ENCODE results near the gene ADD1. TPM values are rescaled to one million over a fixed set of nuclear protein-coding genes. Genes with fewer than 3 reads are reported as not detected.

ADD1 gene
- total RNA-seq, 1 donor from 2014 or later: 155 TPM

DNA sequence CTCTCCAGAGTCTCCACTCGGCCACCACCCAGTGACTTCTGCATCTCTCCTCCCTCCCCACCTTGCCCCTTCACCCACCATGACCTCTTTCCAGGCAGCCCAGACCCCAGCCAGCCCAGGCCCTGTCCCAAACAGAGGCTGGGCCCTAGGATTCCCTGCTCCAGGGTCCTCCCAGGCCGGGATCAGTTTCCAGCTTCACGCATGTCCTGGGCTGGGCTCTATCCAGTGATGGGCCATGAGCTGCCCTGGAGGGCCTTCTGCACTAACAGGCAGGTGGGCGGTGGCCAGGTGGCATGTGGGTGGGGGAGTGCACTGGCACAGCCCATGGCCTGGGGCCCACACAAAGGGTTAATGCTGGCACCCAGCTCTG is 20.4 kb upstream of the ADD1 start:
- Histone ChIP-seq H3K36me3 (ENCODE audit: control insufficient read depth in 3 of 3, insufficient read depth in 3 of 3, low read length in 3 of 3) (peaks cover 35 to 50% (median 42%) of the 10 kb centered on the region in 3 donors), H3K4me3 (ENCODE audit: low read length in 3 of 3) (no peak overlapping the region), H3K27ac (ENCODE audit: low read depth, low read length) (no peak overlapping the region), H3K9me3 (ENCODE audit: control insufficient read depth in 3 of 3, low read length in 3 of 3) (no peaks in the 10 kb centered on the region), H3K4me1 (ENCODE audit: control insufficient read depth in 3 of 3, insufficient read depth in 3 of 3, low read length in 3 of 3) (peaks cover 0 to 7% (median 0%) of the 10 kb centered on the region in 3 donors), H3K9ac (ENCODE audit: low read depth in 1 of 3, low read length in 3 of 3) (no peak overlapping the region), H3K27me3 (ENCODE audit: control insufficient read depth in 3 of 3, insufficient read depth in 3 of 3, low read length in 3 of 3) (no peaks in the 10 kb centered on the region)

DNA sequence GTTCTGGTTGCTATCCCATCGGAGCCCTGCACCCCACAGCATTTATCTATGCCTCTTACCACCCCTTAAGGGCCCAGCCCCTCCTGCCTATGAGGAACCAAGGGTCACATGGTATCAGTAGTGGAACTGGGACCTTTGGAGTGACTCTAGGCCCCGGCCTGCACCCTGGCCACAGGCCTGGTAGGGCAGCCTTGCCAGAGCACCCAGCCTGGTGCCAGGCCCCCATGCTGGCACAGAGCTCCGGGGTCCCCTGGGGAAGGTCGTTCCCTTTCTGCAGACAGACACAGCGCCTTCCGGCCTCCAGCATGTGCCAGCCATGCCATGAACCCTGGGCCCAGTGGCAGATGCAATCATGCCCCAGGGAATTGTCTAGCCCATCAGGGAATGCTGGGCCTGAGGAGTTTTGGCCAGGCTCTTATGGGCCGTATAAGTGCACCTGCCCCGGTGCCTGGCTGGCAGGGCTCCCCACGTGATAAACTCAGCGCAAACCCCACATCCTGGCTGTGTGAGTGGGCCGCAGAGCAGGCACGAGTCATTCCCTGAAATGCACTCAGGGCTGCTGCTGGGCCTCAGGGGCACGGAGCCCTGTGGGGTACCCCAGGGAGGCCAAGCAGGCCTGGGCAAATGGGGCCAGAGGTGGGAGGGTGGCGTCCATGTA is 19.8 kb upstream of the ADD1 start:
- H3K9me3 ChIP-seq (ENCODE audit: control insufficient read depth in 3 of 3, low read length in 3 of 3): no peaks in the 10 kb centered on the region
- H3K27me3 ChIP-seq (ENCODE audit: control insufficient read depth in 3 of 3, insufficient read depth in 3 of 3, low read length in 3 of 3): no peaks in the 10 kb centered on the region
- no peak overlapping the region for H3K27ac ChIP-seq (ENCODE audit: low read depth, low read length)
- H3K4me3 ChIP-seq (ENCODE audit: low read length in 3 of 3): no peak overlapping the region
- peaks cover 0 to 3% (median 0%) of the 10 kb centered on the region in 3 donors for H3K4me1 ChIP-seq (ENCODE audit: control insufficient read depth in 3 of 3, insufficient read depth in 3 of 3, low read length in 3 of 3)
- H3K9ac ChIP-seq (ENCODE audit: low read depth in 1 of 3, low read length in 3 of 3): no peak overlapping the region
- peaks cover 41 to 54% (median 48%) of the 10 kb centered on the region in 3 donors for H3K36me3 ChIP-seq (ENCODE audit: control insufficient read depth in 3 of 3, insufficient read depth in 3 of 3, low read length in 3 of 3)

DNA sequence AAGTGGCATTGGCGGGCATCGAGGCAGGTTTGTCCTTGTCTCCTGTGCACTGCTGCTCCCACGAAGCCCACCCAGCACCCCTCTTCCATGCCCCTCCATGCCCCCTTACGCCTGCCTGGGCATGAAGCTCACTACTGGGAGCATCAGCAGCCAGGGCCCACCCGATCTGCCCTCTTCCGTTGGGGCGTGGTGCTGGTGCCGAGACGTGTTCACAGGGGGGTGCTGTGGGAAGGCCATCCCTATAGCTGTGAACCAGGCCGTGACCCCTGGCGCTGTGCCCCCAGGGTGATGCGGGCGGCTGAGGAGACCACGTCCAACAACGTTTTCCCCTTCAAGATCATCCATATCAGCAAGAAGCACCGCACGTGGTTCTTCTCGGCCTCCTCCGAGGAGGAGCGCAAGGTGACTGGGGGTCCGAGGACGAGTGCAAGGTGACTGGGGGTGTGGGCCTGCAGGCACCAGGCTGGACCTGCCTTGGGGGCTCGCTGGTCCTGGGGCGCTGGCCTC is 19.3 kb upstream of the ADD1 start:
- peaks cover 0 to 3% (median 0%) of the 10 kb centered on the region in 3 donors for H3K4me1 ChIP-seq (ENCODE audit: control insufficient read depth in 3 of 3, insufficient read depth in 3 of 3, low read length in 3 of 3)
- no peak overlapping the region for H3K9ac ChIP-seq (ENCODE audit: low read depth in 1 of 3, low read length in 3 of 3)
- no peak overlapping the region for H3K4me3 ChIP-seq (ENCODE audit: low read length in 3 of 3)
- peaks cover 43 to 54% (median 48%) of the 10 kb centered on the region in 3 donors for H3K36me3 ChIP-seq (ENCODE audit: control insufficient read depth in 3 of 3, insufficient read depth in 3 of 3, low read length in 3 of 3)
- H3K9me3 ChIP-seq (ENCODE audit: control insufficient read depth in 3 of 3, low read length in 3 of 3): no peaks in the 10 kb centered on the region
- H3K27ac ChIP-seq (ENCODE audit: low read depth, low read length): no peak overlapping the region
- no peaks in the 10 kb centered on the region for H3K27me3 ChIP-seq (ENCODE audit: control insufficient read depth in 3 of 3, insufficient read depth in 3 of 3, low read length in 3 of 3)

DNA sequence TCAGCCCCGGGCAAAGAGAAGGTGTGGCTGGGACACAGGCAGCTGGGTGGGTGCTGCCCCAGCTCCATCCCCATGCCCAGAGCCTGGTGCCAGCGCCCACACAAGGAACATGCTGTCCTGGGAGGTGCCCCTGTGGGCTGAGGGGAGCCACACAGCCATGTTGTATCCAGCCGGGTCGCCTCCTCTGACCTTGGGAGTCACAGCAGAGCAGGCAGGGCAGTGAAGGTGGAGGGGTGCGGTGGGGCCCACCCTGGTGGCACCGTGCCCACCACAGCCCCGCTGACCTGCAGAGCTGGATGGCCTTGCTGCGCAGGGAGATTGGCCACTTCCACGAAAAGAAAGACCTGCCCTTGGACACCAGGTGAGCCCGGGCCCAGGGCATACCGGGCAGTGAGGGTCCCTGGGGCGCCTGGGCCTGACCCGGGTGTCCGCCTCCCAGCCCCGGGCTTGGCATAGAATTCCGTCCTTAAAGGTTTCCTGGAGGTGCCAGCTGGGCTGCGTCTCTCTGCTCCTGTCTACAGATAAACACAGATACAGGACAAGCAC is 18.7 kb upstream of the ADD1 start:
- H3K4me1 ChIP-seq (ENCODE audit: control insufficient read depth in 3 of 3, insufficient read depth in 3 of 3, low read length in 3 of 3): peaks cover 0 to 3% (median 0%) of the 10 kb centered on the region in 3 donors
- H3K36me3 ChIP-seq (ENCODE audit: control insufficient read depth in 3 of 3, insufficient read depth in 3 of 3, low read length in 3 of 3): peaks cover 43 to 55% (median 51%) of the 10 kb centered on the region in 3 donors
- no peak overlapping the region for H3K9ac ChIP-seq (ENCODE audit: low read depth in 1 of 3, low read length in 3 of 3)
- H3K27ac ChIP-seq (ENCODE audit: low read depth, low read length): no peak overlapping the region
- no peak overlapping the region for H3K4me3 ChIP-seq (ENCODE audit: low read length in 3 of 3)
- H3K27me3 ChIP-seq (ENCODE audit: control insufficient read depth in 3 of 3, insufficient read depth in 3 of 3, low read length in 3 of 3): no peaks in the 10 kb centered on the region
- no peaks in the 10 kb centered on the region for H3K9me3 ChIP-seq (ENCODE audit: control insufficient read depth in 3 of 3, low read length in 3 of 3)

DNA sequence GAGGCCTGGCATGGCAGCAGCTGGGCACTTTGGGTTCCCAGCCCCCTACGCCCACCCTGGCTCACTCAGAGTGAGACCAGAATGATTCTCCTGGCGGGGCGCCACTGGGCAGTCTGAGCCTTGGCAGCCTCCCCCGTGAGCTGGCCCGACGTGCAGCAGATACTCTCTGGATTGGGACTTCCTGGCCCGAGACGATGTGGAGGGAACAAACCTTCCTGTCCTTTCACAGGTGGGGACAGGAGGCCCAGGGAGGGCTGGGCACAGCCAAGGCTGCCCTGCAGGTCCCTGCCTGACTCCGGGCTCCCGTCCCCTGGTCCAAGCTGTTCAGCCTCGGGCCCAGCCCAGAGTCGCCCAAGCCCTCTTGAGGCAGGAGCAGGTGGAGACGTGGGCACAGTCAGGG is 17.9 kb upstream of the ADD1 start:
- Histone ChIP-seq H3K4me1 (ENCODE audit: control insufficient read depth in 3 of 3, insufficient read depth in 3 of 3, low read length in 3 of 3) (peaks cover 0 to 3% (median 0%) of the 10 kb centered on the region in 3 donors), H3K36me3 (ENCODE audit: control insufficient read depth in 3 of 3, insufficient read depth in 3 of 3, low read length in 3 of 3) (peaks cover 49 to 58% (median 55%) of the 10 kb centered on the region in 3 donors), H3K9me3 (ENCODE audit: control insufficient read depth in 3 of 3, low read length in 3 of 3) (no peaks in the 10 kb centered on the region), H3K4me3 (ENCODE audit: low read length in 3 of 3) (no peak overlapping the region), H3K27me3 (ENCODE audit: control insufficient read depth in 3 of 3, insufficient read depth in 3 of 3, low read length in 3 of 3) (no peaks in the 10 kb centered on the region), H3K27ac (ENCODE audit: low read depth, low read length) (no peak overlapping the region), H3K9ac (ENCODE audit: low read depth in 1 of 3, low read length in 3 of 3) (no peak overlapping the region)

DNA sequence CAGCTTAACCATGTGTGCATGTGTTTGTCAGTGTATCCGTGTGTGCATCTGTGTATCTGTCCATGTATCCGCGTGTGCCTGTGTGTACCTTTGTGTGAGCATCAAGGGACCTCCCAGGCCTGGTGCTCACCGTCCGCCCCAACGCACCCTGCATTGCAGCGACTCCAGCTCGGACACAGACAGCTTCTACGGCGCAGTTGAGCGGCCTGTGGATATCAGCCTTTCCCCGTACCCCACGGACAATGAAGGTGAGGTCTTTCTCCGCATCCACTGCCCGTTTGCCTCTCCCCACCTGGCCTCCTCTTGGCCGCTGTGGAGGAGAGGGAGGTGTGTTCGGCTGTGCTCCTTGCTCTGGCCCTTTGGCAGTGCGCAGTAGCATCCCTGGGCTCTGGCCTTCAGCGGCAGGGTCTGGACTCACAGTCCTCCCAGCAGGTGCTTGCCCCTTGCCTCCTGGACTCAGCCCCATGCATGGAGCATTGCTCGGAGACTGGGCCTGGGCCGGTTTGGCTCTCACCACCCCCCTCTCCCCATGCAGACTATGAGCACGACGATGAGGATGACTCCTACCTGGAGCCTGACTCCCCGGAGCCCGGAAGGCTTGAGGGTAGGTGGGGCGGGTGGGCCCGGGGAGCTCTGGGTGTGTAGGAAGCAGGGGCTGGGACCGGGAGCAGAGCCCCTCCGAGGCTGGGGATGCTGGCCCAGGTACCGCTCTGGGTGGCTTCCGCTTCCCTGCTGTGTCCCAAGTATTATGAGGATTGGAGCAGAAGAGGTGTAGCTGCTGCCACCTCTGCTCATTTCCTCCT is 16.4 kb upstream of the ADD1 start:
- Histone ChIP-seq H3K9ac (ENCODE audit: low read depth in 1 of 3, low read length in 3 of 3) (no peak overlapping the region), H3K9me3 (ENCODE audit: control insufficient read depth in 3 of 3, low read length in 3 of 3) (no peaks in the 10 kb centered on the region), H3K36me3 (ENCODE audit: control insufficient read depth in 3 of 3, insufficient read depth in 3 of 3, low read length in 3 of 3) (peaks cover 55 to 65% (median 62%) of the 10 kb centered on the region in 3 donors), H3K4me1 (ENCODE audit: control insufficient read depth in 3 of 3, insufficient read depth in 3 of 3, low read length in 3 of 3) (peaks cover 0 to 3% (median 0%) of the 10 kb centered on the region in 3 donors), H3K4me3 (ENCODE audit: low read length in 3 of 3) (no peak overlapping the region), H3K27me3 (ENCODE audit: control insufficient read depth in 3 of 3, insufficient read depth in 3 of 3, low read length in 3 of 3) (no peaks in the 10 kb centered on the region), H3K27ac (ENCODE audit: low read depth, low read length) (no peak overlapping the region)

DNA sequence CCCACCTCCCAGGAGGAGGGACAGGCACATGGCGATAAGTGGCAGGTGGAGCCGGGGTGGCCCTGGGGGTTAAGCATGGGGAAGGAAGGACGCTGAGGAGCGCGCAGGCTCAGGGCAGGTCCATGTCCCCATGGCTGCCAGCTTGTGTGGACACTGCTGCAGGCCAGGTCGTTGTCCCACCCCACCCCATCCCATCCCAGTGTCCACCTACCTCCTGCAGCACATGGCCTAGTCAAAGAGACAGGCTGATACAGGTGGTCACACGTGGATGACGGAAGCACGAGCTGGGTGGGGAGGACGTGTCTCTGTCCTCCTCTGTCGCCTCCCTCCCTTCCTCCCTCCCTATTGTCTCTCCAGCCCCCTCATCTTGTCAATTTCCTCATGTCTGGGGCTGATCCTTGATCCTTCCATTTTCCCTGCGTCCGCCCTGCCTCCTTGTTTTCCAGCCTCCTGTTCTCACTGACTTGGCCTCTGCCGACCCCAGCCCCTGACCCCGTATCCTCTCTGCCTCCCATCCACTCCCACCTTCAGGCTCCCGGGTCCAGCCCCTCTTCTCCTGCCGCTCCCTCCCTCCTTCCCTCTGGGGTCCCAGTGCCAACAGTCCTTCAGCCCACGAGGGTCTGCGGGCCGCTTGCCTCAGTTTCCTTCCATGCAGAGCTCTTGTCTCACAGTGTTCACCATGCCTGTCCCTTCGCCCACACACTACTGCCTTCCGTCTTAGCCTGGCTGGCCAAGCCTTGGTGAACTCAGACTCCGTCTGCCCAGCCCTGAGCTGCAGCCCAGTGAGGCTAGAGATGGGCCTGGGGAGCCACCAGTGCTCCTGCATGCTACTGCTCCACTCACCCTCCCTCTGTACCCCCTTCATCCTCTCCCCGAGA is 15.5 kb upstream of the ADD1 start:
- H3K27me3 ChIP-seq (ENCODE audit: control insufficient read depth in 3 of 3, insufficient read depth in 3 of 3, low read length in 3 of 3): no peaks in the 10 kb centered on the region
- no peak overlapping the region for H3K27ac ChIP-seq (ENCODE audit: low read depth, low read length)
- H3K4me1 ChIP-seq (ENCODE audit: control insufficient read depth in 3 of 3, insufficient read depth in 3 of 3, low read length in 3 of 3): peaks cover 0 to 3% (median 0%) of the 10 kb centered on the region in 3 donors
- no peak overlapping the region for H3K9ac ChIP-seq (ENCODE audit: low read depth in 1 of 3, low read length in 3 of 3)
- peaks cover 61 to 69% (median 65%) of the 10 kb centered on the region in 3 donors for H3K36me3 ChIP-seq (ENCODE audit: control insufficient read depth in 3 of 3, insufficient read depth in 3 of 3, low read length in 3 of 3)
- H3K9me3 ChIP-seq (ENCODE audit: control insufficient read depth in 3 of 3, low read length in 3 of 3): no peaks in the 10 kb centered on the region
- H3K4me3 ChIP-seq (ENCODE audit: low read length in 3 of 3): no peak overlapping the region

DNA sequence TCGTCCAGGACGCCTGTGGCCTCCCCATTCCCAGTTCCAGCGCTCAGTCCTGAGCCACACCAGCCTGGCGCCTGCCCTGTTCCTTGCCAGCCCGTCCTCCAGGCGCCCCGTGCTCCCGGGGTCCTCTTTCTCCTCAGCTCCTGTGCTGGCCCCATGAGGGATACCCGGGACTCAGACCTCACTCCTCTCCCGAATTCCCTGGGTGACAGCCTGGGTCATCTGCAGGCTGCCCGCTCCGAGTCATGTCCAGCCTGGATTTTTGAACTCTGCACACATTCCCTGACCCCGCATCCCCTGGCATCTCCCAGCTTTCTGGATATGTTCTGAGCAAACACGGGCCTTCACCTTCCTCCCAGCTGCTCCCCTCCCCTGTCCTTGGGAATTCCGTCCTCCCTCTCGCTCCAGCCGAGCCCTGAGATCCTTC is 14.9 kb upstream of the ADD1 start:
- Histone ChIP-seq H3K27ac (ENCODE audit: low read depth, low read length) (no peak overlapping the region), H3K4me1 (ENCODE audit: control insufficient read depth in 3 of 3, insufficient read depth in 3 of 3, low read length in 3 of 3) (peaks cover 0 to 3% (median 0%) of the 10 kb centered on the region in 3 donors), H3K4me3 (ENCODE audit: low read length in 3 of 3) (no peak overlapping the region), H3K27me3 (ENCODE audit: control insufficient read depth in 3 of 3, insufficient read depth in 3 of 3, low read length in 3 of 3) (no peaks in the 10 kb centered on the region), H3K36me3 (ENCODE audit: control insufficient read depth in 3 of 3, insufficient read depth in 3 of 3, low read length in 3 of 3) (peaks cover 63 to 72% (median 64%) of the 10 kb centered on the region in 3 donors), H3K9ac (ENCODE audit: low read depth in 1 of 3, low read length in 3 of 3) (no peak overlapping the region), H3K9me3 (ENCODE audit: control insufficient read depth in 3 of 3, low read length in 3 of 3) (no peaks in the 10 kb centered on the region)

DNA sequence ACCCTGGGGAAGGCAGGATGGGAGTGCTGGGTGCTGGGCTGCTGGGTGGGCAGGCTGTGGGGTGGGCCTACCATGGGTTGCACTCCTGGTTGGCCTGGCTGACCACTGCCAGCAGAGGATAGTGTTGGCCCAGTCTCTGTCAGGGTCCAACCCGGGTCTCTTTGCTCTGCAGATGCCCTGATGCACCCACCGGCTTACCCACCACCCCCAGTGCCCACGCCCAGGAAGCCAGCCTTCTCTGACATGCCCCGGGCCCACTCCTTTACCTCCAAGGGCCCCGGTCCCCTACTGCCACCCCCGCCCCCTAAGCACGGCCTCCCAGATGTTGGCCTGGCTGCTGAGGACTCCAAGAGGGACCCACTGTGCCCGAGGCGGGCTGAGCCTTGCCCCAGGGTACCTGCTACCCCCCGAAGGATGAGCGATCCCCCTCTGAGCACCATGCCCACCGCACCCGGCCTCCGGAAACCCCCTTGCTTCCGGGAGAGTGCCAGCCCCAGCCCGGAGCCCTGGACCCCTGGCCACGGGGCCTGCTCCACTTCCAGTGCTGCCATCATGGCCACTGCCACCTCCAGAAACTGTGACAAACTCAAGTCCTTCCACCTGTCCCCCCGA is 14.2 kb upstream of the ADD1 start:
- Histone ChIP-seq H3K9ac (ENCODE audit: low read depth in 1 of 3, low read length in 3 of 3) (no peak overlapping the region), H3K9me3 (ENCODE audit: control insufficient read depth in 3 of 3, low read length in 3 of 3) (no peaks in the 10 kb centered on the region), H3K27ac (ENCODE audit: low read depth, low read length) (no peak overlapping the region), H3K36me3 (ENCODE audit: control insufficient read depth in 3 of 3, insufficient read depth in 3 of 3, low read length in 3 of 3) (peaks cover 67 to 75% (median 67%) of the 10 kb centered on the region in 3 donors), H3K4me3 (ENCODE audit: low read length in 3 of 3) (no peak overlapping the region), H3K4me1 (ENCODE audit: control insufficient read depth in 3 of 3, insufficient read depth in 3 of 3, low read length in 3 of 3) (peaks cover 0 to 3% (median 0%) of the 10 kb centered on the region in 3 donors), H3K27me3 (ENCODE audit: control insufficient read depth in 3 of 3, insufficient read depth in 3 of 3, low read length in 3 of 3) (no peaks in the 10 kb centered on the region)
